Measurements from ENCODE around the gene SANBR.

SANBR gene

DNA sequence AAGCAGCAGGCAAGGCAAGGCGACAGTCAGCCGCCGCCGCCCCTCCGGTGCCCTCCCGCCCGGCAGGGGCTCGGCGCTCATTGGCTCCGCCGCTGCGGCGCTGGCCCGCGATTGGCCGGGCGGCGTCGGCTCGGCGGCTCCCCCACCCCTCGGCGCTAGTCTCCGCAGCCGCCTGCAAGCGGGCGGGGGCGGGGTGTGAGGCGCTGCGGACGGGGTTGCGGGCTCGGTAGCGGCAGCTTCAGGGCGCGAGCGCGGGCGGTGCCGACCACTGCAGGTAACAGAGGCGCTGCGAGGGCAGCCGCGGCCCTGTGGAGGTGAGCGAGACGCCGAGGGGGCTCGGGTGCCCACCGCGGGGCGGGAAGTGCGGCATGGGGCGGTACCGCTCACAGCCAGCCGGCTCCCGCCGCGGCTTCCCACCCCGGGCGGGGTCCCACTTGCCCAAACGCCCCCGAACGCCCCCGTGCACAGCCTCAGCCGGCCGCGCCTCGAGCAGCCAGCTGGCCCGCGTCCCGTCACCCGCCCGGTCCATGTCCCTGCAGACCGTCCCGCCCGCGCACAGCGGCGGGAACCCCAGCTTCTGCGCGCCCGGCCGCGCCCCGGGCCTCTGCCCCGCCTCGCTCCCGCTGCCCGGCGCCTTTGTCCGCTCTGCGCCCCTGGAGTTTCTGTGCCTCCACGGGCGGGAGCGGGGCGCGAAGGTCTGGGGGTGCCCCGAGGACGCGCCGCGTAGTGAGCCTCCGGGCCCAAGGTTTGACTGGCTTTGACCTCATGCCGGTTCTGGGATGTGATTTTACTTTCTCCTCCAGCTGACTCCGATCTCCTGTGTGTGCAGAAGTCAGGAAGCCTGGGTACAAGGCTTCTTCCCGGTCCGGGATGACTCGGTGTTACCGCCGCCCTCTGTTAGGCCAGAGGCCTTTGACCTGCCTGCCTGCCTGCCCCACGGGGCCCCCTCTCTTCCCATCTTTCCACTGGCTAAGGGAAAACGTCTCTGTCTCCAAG is at the start of gene SANBR:
SANBR (plus strand) TSS at position 158 of the 996 bp plus-strand sequence. CDS start 4,480 bp downstream, outside the sequence.
- TF ChIP-seq GATA3 (IDR thresholded peaks at IDR 0.05; ENCODE audit: low read depth, low read length): no peak
- TF ChIP-seq GATA2 (IDR thresholded peaks at IDR 0.05; ENCODE audit: low read depth, low read length): peak; percentile 25; the same call in 1 of the 2 replicates

DNA sequence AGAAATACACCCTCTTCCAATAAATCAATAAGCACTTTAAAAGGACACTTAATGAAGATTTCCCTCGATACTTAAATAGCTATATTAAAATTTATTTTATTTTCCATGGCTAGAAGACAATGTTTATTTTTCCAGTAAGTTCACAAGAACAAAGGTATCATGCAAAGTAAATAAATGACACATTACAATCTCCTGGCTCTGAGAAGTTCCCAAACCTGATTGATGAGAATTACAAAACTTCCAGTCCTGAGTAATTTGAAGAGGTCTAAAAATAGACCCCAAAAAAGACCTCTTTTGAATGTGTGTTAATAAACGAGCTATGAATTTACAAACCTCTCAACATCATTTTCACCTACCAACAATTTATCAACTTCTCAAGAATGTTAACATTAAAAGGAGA is 49.7 kb upstream of the SANBR start:
- TF ChIP-seq GATA2 (IDR thresholded peaks at IDR 0.05; ENCODE audit: low read depth, low read length) (no peak), GATA3 (IDR thresholded peaks at IDR 0.05; ENCODE audit: low read depth, low read length) (no peak)

DNA sequence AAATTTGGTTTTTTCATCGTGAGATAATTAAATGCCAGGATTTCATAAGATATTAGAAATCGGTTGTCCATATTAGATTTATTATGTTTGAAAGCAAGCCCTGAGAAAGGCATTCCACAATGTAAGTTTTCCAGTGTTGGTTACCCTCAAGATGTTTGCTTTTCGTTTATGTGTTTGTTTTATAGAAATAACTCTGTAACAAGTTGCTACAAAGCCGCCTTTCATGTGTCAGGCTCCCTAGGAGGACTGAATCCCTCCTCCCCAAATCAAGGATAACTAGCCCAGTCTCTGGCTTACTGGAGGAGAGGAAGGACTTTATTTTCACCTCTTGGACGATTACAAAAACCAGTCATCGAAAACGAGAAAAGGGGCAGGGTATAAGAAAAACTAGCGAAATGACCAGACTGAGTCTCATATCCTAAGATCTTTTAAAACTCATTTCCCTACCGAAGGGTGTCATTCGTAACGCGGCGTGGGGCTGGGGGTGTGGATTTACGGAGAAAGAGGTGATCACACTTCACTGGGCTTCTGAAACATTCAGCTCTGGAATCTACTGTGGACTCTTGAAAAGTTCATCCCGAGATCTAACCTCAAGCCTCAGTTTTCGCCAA is 49.2 kb upstream of the SANBR start:
- no peak for TF ChIP-seq GATA3 (IDR thresholded peaks at IDR 0.05; ENCODE audit: low read depth, low read length)
- TF ChIP-seq GATA2 (IDR thresholded peaks at IDR 0.05; ENCODE audit: low read depth, low read length): no peak

DNA sequence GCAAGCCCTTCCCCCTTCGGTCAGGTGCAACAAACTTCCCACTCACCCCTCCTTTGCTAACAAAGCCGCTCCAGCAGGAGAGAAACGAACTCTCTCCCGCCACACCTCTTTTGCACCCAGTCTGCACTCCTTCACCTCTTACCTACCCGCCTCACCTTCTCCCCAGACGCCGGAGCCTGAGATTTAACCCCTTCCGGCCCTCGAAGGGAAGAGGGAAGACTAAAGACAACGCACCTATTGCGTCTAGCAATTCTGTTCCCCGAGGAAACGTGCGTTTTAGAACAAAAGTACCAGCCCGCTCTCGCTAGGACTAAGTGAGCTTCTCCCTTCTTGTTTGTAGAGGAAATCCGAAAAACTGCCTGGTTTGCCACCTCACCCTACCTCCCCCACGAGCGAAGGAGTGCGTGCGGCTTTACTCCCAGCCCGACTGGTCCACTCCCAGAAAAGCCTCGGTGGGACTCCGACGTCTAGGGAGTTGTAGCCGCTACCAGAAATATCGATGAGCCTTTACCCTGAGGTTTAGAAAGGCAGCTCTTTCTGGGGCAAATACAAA is 48.6 kb upstream of the SANBR start:
- TF ChIP-seq GATA3 (IDR thresholded peaks at IDR 0.05; ENCODE audit: low read depth, low read length) (no peak), GATA2 (IDR thresholded peaks at IDR 0.05; ENCODE audit: low read depth, low read length) (no peak)

DNA sequence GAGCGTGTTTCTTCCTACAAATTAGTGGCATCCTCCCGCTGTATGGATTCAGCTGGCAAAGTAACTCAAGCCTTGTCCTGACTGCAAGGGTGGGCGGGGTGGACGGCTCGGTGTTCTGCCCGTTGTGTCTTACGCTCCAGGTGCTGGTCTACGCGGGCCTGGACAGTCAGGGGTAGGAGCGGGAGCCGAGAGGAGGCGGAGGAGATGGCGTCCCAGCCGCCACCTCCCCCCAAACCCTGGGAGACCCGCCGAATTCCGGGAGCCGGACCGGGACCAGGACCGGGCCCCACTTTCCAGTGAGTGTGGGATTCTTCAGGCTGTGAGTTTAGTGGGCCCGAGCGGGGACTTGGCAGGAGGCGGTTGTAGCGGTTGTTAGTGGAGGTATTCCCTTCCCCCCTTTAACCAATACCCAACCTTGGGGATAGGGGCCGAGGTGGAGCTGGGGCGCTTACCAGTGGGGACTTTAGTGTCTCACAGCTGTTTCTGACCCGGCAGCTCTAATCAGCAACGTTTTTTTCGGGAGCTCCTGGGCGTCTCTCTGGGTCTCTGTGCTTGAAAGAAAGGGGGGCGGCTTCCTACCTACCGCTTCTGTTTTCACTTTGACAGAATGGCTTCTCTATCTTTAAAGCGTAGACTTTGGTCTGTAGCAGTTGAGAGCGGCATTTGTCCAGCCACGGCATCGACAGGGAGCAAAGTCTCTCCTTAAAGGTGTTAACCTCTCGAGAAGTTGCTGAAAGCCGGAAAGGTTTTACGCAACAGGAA is 47.9 kb upstream of the SANBR start, which contains the start of the genes PEX13 and PUS10:
PEX13 (plus strand) TSS at position 165 of the 762 bp plus-strand sequence; CDS start at position 205, 40 bp downstream.
PUS10 (minus strand) TSS at position 700 of the 762 bp plus-strand sequence. CDS start 6,365 bp downstream, outside the sequence.
- TF ChIP-seq GATA2 (IDR thresholded peaks at IDR 0.05; ENCODE audit: low read depth, low read length) (no peak), GATA3 (IDR thresholded peaks at IDR 0.05; ENCODE audit: low read depth, low read length) (no peak)

DNA sequence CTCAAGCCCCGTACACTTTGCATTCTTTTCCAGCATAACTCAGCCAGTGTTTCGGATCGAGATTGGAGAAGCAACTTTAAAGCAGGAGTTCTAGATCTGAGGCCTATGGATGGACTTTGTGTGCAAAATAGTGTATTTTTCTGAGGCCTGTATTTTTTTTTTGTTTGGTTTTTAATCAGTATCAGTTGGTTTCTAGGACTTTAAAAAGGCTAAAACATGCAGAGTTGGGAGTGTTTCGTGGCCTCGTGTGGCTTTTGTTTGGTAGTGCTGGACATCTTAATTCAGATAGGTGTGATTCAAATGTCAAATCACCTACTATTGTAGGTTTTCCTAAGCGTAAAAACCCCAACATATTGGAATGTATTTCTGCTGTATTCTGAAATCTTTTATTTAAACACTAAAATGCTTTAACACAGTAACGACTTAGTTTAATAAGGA is 47.3 kb upstream of the SANBR start:
- TF ChIP-seq GATA3 (IDR thresholded peaks at IDR 0.05; ENCODE audit: low read depth, low read length): no peak
- no peak for TF ChIP-seq GATA2 (IDR thresholded peaks at IDR 0.05; ENCODE audit: low read depth, low read length)

DNA sequence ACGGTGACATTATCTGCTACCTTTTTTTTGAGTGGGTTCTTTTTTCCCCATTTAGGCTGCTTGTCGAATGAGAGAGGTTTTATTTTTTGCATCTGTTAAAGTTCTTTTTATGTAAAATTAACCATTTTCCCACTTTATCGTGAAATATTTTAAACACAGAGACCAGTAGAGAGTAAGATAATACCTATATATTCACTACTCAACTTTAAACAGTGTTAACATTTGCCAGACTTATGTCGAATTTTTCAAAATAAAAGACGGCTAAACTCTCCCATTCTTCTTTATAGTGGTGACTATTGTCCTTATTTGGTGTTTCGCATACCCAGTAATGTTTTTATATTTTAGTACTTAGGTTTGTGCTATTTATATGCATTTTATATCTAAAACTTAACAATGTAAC is 46.9 kb upstream of the SANBR start:
- no peak for TF ChIP-seq GATA3 (IDR thresholded peaks at IDR 0.05; ENCODE audit: low read depth, low read length)
- TF ChIP-seq GATA2 (IDR thresholded peaks at IDR 0.05; ENCODE audit: low read depth, low read length): no peak

DNA sequence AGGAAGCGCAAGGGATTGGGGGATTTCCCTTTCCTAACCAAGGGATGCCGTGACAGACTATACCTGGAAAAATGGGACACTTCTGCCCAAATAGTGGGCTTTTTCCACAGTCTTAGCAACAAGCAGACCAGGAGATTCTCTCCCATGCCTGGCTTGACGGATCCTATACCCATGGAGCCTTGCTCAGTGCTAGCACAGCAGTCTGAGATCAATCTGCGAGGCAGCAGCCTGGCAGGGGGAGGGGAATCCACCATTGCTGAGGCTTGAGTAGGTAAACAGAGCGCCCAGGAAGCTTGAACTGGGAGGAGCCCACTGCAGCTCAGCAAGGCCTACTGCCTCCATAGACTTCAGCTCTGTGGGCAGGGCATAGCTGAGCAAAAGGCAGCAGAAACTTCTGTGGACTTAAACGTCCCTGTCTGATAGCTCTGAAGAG is 44.4 kb upstream of the SANBR start:
- TF ChIP-seq GATA3 (IDR thresholded peaks at IDR 0.05; ENCODE audit: low read depth, low read length) (no peak), GATA2 (IDR thresholded peaks at IDR 0.05; ENCODE audit: low read depth, low read length) (no peak)

DNA sequence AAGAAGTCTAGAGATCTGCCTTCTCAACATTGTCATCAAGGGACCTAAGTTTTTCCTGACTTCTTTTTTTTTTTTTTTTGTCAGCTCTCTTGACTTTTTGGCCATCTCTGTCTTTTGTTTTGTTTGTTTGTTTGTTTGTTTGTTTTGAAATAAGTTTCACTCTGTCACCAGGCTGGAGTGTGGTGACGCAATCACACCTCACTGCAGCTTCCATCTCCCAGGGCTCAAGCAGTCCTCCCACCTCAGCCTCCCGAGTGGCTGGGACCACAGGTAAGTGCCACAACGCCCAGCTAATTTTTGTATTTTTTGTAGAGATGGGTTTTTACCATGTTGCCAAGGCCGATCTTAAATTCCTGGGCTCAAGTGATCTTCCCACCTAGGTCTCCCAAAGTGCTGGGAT is 42.0 kb upstream of the SANBR start:
- TF ChIP-seq GATA3 (IDR thresholded peaks at IDR 0.05; ENCODE audit: low read depth, low read length) (no peak), GATA2 (IDR thresholded peaks at IDR 0.05; ENCODE audit: low read depth, low read length) (no peak)

DNA sequence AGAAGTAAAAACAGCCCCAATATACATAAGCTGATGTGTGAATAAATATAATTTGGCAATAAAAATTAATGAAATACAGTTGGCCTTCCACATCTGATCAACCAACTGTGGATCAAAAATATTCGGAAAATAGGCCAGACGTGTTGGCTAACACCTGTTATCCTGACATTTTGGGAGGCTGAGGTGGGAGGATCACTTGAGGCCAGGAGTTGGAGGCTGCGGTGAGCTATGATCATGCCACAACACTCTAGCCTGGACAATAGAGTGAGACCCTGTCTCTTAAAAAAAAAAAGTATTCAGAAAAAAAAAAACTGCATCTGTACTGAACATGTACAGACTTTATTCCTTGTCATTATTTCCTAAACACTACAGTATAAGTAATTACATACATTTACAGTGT is 36.1 kb upstream of the SANBR start:
- no peak for TF ChIP-seq GATA3 (IDR thresholded peaks at IDR 0.05; ENCODE audit: low read depth, low read length)
- TF ChIP-seq GATA2 (IDR thresholded peaks at IDR 0.05; ENCODE audit: low read depth, low read length): no peak

DNA sequence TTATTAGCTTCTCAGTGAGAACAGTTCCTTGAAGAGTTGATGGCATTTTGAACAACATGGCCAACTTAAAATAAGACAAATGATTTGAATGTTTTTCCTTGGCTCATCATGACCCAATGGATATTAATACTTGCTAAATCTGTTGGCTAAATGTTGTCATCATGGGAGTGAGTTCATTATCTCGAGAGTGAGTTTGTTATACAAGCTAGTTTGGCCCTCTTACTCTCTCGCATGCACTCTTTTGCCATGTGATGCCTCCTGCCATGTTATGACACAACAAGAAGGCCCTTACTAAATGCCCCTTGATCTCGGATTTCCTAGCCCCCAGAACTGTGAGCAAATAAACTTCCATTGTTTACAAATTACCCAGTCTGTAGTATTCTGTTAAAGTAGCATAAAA is 22.9 kb upstream of the SANBR start:
- TF ChIP-seq GATA2 (IDR thresholded peaks at IDR 0.05; ENCODE audit: low read depth, low read length): no peak
- no peak for TF ChIP-seq GATA3 (IDR thresholded peaks at IDR 0.05; ENCODE audit: low read depth, low read length)

DNA sequence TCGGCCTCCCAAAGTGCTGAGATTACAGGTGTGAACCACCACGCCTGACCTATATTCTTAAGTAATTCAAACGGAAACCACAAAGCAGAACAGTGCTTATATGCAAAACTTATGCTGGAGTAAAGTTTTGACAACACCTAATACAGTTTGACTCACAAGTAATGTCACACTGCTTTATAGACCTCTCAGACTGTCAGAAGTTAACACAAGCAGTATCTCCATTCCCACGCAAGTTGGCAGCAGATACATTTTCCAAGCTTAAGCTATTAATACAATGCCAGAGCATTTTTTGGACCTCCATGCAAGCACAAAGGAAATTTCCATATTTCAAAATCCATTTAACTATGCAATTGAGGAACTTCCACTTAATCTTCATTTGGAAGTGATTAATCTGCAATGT is 21.0 kb upstream of the SANBR start:
- TF ChIP-seq GATA3 (IDR thresholded peaks at IDR 0.05; ENCODE audit: low read depth, low read length) (no peak), GATA2 (IDR thresholded peaks at IDR 0.05; ENCODE audit: low read depth, low read length) (no peak)

DNA sequence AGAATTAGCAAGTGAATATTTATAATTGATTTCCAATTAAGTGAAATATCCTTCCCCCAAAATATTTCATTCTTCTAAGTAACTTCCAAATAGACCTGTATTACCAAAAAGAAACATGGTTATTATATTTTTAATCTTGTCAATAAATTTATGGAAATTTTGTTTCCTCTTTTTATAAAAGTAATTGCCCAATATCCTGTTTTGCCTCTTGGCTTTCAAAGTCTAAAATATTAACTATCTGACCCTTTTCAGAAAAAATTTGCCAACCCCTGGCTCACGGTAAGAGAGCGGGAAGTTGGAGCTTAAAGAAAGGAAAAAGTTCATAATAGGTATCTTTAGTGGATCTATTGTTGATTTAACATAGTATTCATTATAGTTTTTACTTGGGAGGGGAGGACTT is 20.4 kb upstream of the SANBR start:
- TF ChIP-seq GATA3 (IDR thresholded peaks at IDR 0.05; ENCODE audit: low read depth, low read length) (no peak), GATA2 (IDR thresholded peaks at IDR 0.05; ENCODE audit: low read depth, low read length) (no peak)

Data from SH-SY5Y (cell line).